Anterior cingulate cortex (tissue), 58 donors: Measurements from ENCODE around the gene GIMAP2.
"Not testable (repeated sequence)": the region's sequence is repeated elsewhere in the genome, so short reads cannot be mapped to it uniquely, and the experiment has no call there.

Experiments used
- DNase-seq, 58 donors: peaks; one replicate each; lab custom pipeline; 2025; lab: John Stamatoyannopoulos, UW

Gene GIMAP2

GRCh38 chr7:150676276-150676675, 9.2 kb upstream of the GIMAP2 start:
- DNase-seq: not testable (repeated sequence)

GRCh38 chr7:150676854-150677253, 8.7 kb upstream of the GIMAP2 start:
- not testable (repeated sequence) for DNase-seq

- DNase-seq: not testable (repeated sequence)
Measured at GRCh38 chr7:150678601-150679000, 6.9 kb upstream of the GIMAP2 start.

GRCh38 chr7:150680364-150680763, 5.1 kb upstream of the GIMAP2 start:
- not testable (repeated sequence) for DNase-seq

GRCh38 chr7:150686030-150686631, 625 bp downstream of the GIMAP2 start:
- peak in 1 of 58 donors; percentile 1 for DNase-seq

GRCh38 chr7:150688630-150689029, 3.1 kb downstream of the GIMAP2 start:
- DNase-seq: no peak

- no peak for DNase-seq
Measured at GRCh38 chr7:150695654-150696053, 10.1 kb downstream of the GIMAP2 start.

- no peak for DNase-seq
Measured at GRCh38 chr7:150703209-150703608, 17.7 kb downstream of the GIMAP2 start.

- no peak for DNase-seq
Measured at GRCh38 chr7:150715293-150715692, 29.8 kb downstream of the GIMAP2 start.

GRCh38 chr7:150715738-150716137, 30.2 kb downstream of the GIMAP2 start:
- DNase-seq: no peak

GRCh38 chr7:150716368-150716767, 30.9 kb downstream of the GIMAP2 start, which contains the start of gene GIMAP1:
TSS of gene GIMAP1 (plus strand) at chr7:150716613. CDS start at chr7:150719048, 2,435 bp downstream.
- peak in 1 of 58 donors; percentile 4 for DNase-seq

GRCh38 chr7:150716939-150717338, 31.4 kb downstream of the GIMAP2 start:
- no peak for DNase-seq

- DNase-seq: no peak
Measured at GRCh38 chr7:150717814-150718420, 32.4 kb downstream of the GIMAP2 start.

GRCh38 chr7:150719436-150719835, 33.9 kb downstream of the GIMAP2 start:
- no peak for DNase-seq

GRCh38 chr7:150719960-150720891, 34.7 kb downstream of the GIMAP2 start:
- DNase-seq: no peak

- DNase-seq: no peak
Measured at GRCh38 chr7:150721970-150722373, 36.5 kb downstream of the GIMAP2 start.

GRCh38 chr7:150722431-150722931, 37.0 kb downstream of the GIMAP2 start:
- DNase-seq: peak in 3 of 58 donors; percentile 17 to 41 (median 23)

GRCh38 chr7:150723467-150723866, 38.0 kb downstream of the GIMAP2 start:
- DNase-seq: no peak

- DNase-seq: no peak
Measured at GRCh38 chr7:150727381-150727780, 41.9 kb downstream of the GIMAP2 start.

GRCh38 chr7:150728011-150728410, 42.5 kb downstream of the GIMAP2 start:
- no peak for DNase-seq

- no peak for DNase-seq
Measured at GRCh38 chr7:150728609-150729008, 43.1 kb downstream of the GIMAP2 start.
